ENCODE data around the gene CDK13. TPM values are rescaled to one million over a fixed set of nuclear protein-coding genes. Genes with fewer than 3 reads are reported as not detected.

Gene CDK13
- polyA plus RNA-seq, 3 donors: 8.8 to 25.7 (median 11.2) TPM

- H3K27me3 ChIP-seq (ENCODE audit: control insufficient read depth in 2 of 2, insufficient read depth in 2 of 2, low read length in 2 of 2): no peaks in the 10 kb centered on the region
- DNase-seq: peak in 2 of 3 donors; percentile 8 to 26
- H3K4me1 ChIP-seq (ENCODE audit: control insufficient read depth in 1 of 2, insufficient read depth in 2 of 2, low read length in 2 of 2): peaks cover 24 to 31% of the 10 kb centered on the region in 2 donors
- Mint-ChIP-seq H3K9me3 (no peaks in the 10 kb centered on the region), H3K27ac (peak overlapping the region in 6 of 7 donors; percentile 38 to 74 (median 66)), H3K4me3 (no peak overlapping the region), H3K4me1 (peaks cover 35% of the 10 kb centered on the region), H3K27me3 (ENCODE audit: low read depth in 3 of 3) (no peaks in the 10 kb centered on the region), H3K36me3 (peaks cover 16 to 26% of the 10 kb centered on the region in 2 donors)
- peaks cover 80% of the 10 kb centered on the region for H4K20me1 ChIP-seq (ENCODE audit: insufficient read depth, low read length)
- no peaks in the 10 kb centered on the region for H3K9me3 ChIP-seq (replicated peaks in 1 of 2; ENCODE audit: control insufficient read depth in 1 of 2, insufficient read depth in 1 of 2, low read length in 2 of 2)
- no peak for TF ChIP-seq CTCF (IDR thresholded peaks at IDR 0.05)
- peaks cover 19 to 24% of the 10 kb centered on the region in 2 donors for H3K36me3 ChIP-seq (replicated peaks in 1 of 2; ENCODE audit: control insufficient read depth in 1 of 2, insufficient read depth in 2 of 2, low read length in 2 of 2)
- intact Hi-C loops (cut with micrococcal nuclease): no loop called here
- peaks cover 86% of the 10 kb centered on the region for H3K79me2 ChIP-seq (ENCODE audit: insufficient read depth, low read length)
- WGBS (ENCODE audit: insufficient coverage): 80% methylated on average over 1 of the region's 4 CpGs
- H3K9ac ChIP-seq (ENCODE audit: insufficient read depth, low read length, poor library complexity, severe bottlenecking): no peak overlapping the region
- H2AFZ ChIP-seq (ENCODE audit: insufficient read depth, low read depth, low read length, poor library complexity, severe bottlenecking): no peak overlapping the region
- H3K27ac ChIP-seq (ENCODE audit: low read depth in 1 of 2, low read length in 2 of 2): peak overlapping the region in 1 of 2 donors; percentile 69
- H3K4me2 ChIP-seq (replicated peaks; ENCODE audit: extremely low read depth, low read length, poor library complexity, severe bottlenecking): no peak overlapping the region
- H3K4me3 ChIP-seq (replicated peaks in 1 of 3; ENCODE audit: low read depth in 2 of 3, low read length in 3 of 3): peak overlapping the region in 1 of 3 experiments; percentile 15
Measured at GRCh38 chr7:39985398-39985918, 35.4 kb downstream of the CDK13 start.

- TF ChIP-seq CTCF (IDR thresholded peaks at IDR 0.05): no peak
- Histone ChIP-seq H3K4me1 (ENCODE audit: control insufficient read depth in 1 of 2, insufficient read depth in 2 of 2, low read length in 2 of 2) (peaks cover 24 to 31% of the 10 kb centered on the region in 2 donors), H4K20me1 (ENCODE audit: insufficient read depth, low read length) (peaks cover 90% of the 10 kb centered on the region), H3K4me2 (replicated peaks; ENCODE audit: extremely low read depth, low read length, poor library complexity, severe bottlenecking) (no peak overlapping the region), H3K9ac (ENCODE audit: insufficient read depth, low read length, poor library complexity, severe bottlenecking) (no peak overlapping the region), H2AFZ (ENCODE audit: insufficient read depth, low read depth, low read length, poor library complexity, severe bottlenecking) (no peak overlapping the region), H3K79me2 (ENCODE audit: insufficient read depth, low read length) (peaks cover 97% of the 10 kb centered on the region), H3K27ac (ENCODE audit: low read depth in 1 of 2, low read length in 2 of 2) (no peak overlapping the region), H3K4me3 (replicated peaks in 1 of 3; ENCODE audit: low read depth in 2 of 3, low read length in 3 of 3) (no peak overlapping the region), H3K9me3 (replicated peaks in 1 of 2; ENCODE audit: control insufficient read depth in 1 of 2, insufficient read depth in 1 of 2, low read length in 2 of 2) (no peaks in the 10 kb centered on the region), H3K36me3 (replicated peaks in 1 of 2; ENCODE audit: control insufficient read depth in 1 of 2, insufficient read depth in 2 of 2, low read length in 2 of 2) (peaks cover 19 to 38% of the 10 kb centered on the region in 2 donors), H3K27me3 (ENCODE audit: control insufficient read depth in 2 of 2, insufficient read depth in 2 of 2, low read length in 2 of 2) (no peaks in the 10 kb centered on the region)
- no peaks in the 10 kb centered on the region for H3K9me3 Mint-ChIP-seq
- H3K27me3 Mint-ChIP-seq (ENCODE audit: low read depth in 3 of 3): no peaks in the 10 kb centered on the region
- H3K4me1 Mint-ChIP-seq: peaks cover 32% of the 10 kb centered on the region
- intact Hi-C loops (cut with micrococcal nuclease): no loop called here
- WGBS (ENCODE audit: insufficient coverage): no CpG with 5 or more reads among the region's 9 CpGs
- H3K36me3 Mint-ChIP-seq: peaks cover 16 to 37% of the 10 kb centered on the region in 2 donors
- H3K27ac Mint-ChIP-seq: peak overlapping the region in 1 of 7 donors; percentile 63
- no peak overlapping the region for H3K4me3 Mint-ChIP-seq
- DNase-seq: no peak
Measured at GRCh38 chr7:39987641-39988347, 37.7 kb downstream of the CDK13 start.
